Measurements from ENCODE around the gene NCOA3. TPM values are rescaled to one million over a fixed set of nuclear protein-coding genes. Genes with fewer than 3 reads are reported as not detected.

Gene NCOA3
- total and polyA plus RNA-seq, 10 of the 15 experiments (the other 5 are each of a cell fraction or from before 2014, with no cell fraction given) = 16.9 to 96.2 (median 73.6) TPM

- TF ChIP-seq ATF2 (IDR thresholded peaks at IDR 0.05; ENCODE audit: low read length) (no peak), IRF3 (IDR thresholded peaks at IDR 0.05) (no peak), CEBPB (IDR thresholded peaks at IDR 0.05; ENCODE audit: borderline replicate concordance in 1 of 2, low read depth in 2 of 2, low read length in 2 of 2) (no peak), E2F8 (IDR thresholded peaks at IDR 0.05; ENCODE audit: low read depth, partially characterized antibody) (no peak), WRNIP1 (IDR thresholded peaks at IDR 0.05; ENCODE audit: borderline replicate concordance, low read depth, low read length) (no peak), NBN (IDR thresholded peaks at IDR 0.05) (no peak), LARP7 (IDR thresholded peaks at IDR 0.05) (no peak), BCLAF1 (IDR thresholded peaks at IDR 0.05) (no peak), SMARCA5 (IDR thresholded peaks at IDR 0.05) (peak; percentile 32; the same call in 1 of the 2 replicates), SMC3 (IDR thresholded peaks at IDR 0.05; ENCODE audit: borderline replicate concordance, low read length) (peak; percentile 71), MYB (IDR thresholded peaks at IDR 0.05; ENCODE audit: borderline replicate concordance, low read depth, low read length) (no peak), ZNF384 (IDR thresholded peaks at IDR 0.05; ENCODE audit: borderline replicate concordance, low read depth, low read length) (no peak), MYC (IDR thresholded peaks at IDR 0.05; ENCODE audit: insufficient read depth, insufficient read length, insufficient replicate concordance, low read length, severe bottlenecking) (no peak), ZNF207 (IDR thresholded peaks at IDR 0.05; ENCODE audit: borderline replicate concordance) (no peak), ZBED1 (IDR thresholded peaks at IDR 0.05; ENCODE audit: borderline replicate concordance) (no peak), SPI1 (IDR thresholded peaks at IDR 0.05; ENCODE audit: borderline replicate concordance, insufficient read depth, low read depth, low read length) (no peak), JUND (IDR thresholded peaks at IDR 0.05; ENCODE audit: low read depth, low read length) (no peak), NFXL1 (IDR thresholded peaks at IDR 0.05; ENCODE audit: borderline replicate concordance) (no peak)
These were observed 161.8 kb downstream of the NCOA3 start (continued) for GRCh38 chr20:47663354-47664067.

All from GM12878 (cell line).